GM18873 (cell line): ENCODE data around the gene SCO1.
A peak's percentile ranks its signal among the peaks of the same experiment; 100 is the strongest.
"Not testable (repeated sequence)": the region's sequence is repeated elsewhere in the genome, so short reads cannot be mapped to it uniquely, and the experiment has no call there.

Source experiments
- ATAC-seq: cut with Tn5 transposase; IDR thresholded peaks from one replicate; pipeline ENCODE4 v1.9.1; 2021; ENCODE audit warnings: mild to moderate bottlenecking, moderate library complexity, moderate number of reproducible peaks; ENCODE audit not compliant: unreplicated experiment, low FRiP score

The SCO1 gene

DNA sequence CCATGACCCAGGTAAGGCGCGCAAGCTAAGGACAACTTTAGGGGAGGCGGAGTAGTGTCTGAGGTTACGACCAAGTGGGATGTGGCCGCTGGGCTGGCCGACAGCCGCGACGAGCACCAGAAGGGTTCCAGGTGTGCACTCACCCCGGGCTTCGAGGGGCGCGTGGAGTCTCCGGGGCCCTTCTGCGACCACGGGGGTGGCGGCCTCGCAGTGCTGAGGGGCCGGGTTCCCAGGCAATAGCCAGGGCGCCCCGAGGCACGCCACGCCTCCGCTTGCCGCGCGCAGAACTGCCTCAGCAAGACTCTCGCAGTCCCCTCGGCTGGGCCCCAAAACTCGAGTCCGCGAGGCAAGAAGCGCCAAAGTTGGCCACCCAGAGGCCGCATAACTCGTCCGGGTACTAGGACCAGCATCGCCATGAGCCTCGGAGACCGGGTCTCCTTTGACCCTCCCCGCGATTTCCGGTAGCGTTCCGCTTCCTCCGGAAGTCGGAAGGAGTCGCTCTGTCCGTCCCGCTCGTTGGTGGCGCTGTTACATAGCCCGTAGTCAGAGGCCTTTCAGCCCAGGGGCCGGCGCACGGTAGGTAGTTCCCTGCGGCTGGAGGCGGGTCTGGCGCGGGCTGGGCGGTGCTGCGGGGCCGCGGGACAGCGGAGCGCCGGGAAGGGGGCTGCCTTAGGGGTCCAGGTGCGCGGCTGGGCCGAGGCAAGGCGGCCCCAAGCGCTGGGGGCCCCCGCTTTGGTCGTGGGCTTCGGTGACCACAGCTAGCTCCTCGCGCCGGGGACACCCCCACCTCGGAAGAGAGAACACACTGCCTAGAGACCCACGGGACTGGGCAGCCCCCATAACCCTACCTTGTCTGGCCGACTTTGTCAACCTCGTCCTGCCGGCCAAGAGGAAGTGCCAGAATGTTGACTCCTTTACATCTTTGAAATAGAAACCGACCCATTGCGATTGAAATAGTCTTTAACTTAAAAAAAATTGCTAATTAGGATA lies at the start of gene SCO1, which contains the start of gene ADPRM:
SCO1 (minus strand) TSS at position 442 of the 990 bp plus-strand sequence; CDS start at position 416, 26 bp downstream.
ADPRM (plus strand) TSS at position 503 of the 990 bp plus-strand sequence. CDS start 7,333 bp downstream, outside the sequence.
- ATAC-seq = peak; percentile 90

DNA sequence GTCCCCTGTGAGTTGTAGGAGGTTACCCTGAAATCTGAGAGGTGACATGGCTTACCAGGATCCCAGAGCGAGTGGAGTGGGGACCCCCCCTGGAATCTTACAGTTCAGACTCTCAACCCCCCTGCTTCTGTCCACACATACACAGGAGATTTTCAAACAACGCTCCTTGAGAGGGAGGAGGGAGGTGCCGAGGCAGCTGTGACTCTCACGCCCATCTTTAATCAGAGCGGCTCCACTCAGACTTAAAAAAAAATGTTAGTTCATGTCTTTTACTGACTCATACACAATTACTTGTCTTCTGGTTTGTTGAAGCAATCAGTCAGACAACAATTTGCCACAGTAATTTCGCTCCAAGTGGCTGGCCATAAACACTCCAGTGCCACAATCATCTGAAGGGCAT lies 47.9 kb upstream of the SCO1 start:
- ATAC-seq = no peak

DNA sequence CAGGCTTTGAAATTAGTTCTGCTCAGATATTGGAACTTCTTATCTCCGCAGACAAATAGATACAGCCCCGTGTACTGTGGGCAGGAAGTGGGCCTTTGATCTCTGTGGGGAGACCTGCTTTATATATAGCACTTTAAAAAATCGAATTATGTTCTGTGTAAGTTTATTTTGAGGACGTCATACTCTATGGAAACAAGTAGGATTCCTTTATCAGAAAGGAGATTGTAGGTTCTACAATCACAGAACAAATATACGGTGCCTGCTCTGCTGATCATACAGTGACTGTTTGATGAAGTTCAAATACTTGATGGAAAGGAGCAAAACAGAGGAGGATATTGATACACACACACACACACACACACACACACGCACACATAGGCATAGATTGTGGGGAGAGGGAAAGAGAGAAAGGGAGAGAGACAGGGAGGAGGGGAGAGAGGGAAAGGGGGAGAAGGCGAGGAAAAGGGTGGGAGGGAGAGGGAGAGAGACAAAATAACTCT lies 47.2 kb upstream of the SCO1 start:
- no peak for ATAC-seq

- ATAC-seq = no peak
These were observed 46.1 kb upstream of the SCO1 start for GRCh38 chr17:10743316-10744009.

DNA sequence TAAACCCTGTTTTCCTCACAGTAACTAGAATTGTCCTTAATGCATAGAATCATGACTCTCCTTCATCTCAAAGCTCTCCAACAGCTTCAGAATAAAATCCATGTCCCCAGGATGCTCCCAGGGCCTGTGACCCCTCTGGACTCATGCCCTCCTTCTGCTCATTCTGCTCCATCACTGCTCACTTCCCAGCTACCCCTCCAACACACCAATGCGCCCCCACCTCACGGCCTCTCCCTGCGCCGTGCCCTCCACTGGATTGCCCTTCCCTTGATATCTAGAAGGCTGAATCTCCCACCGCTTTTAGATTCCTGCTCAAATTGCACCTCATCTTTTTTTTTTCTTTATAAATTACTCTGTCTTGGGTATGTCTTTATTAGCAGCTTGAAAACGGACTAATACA lies 45.1 kb upstream of the SCO1 start:
- ATAC-seq = no peak

GRCh38 chr17:10741416-10742135 lies 44.2 kb upstream of the SCO1 start:
- ATAC-seq = no peak

- ATAC-seq = no peak
These were observed 42.1 kb upstream of the SCO1 start for GRCh38 chr17:10739386-10739785.

GRCh38 chr17:10738521-10739258 lies 41.4 kb upstream of the SCO1 start:
- ATAC-seq = no peak

DNA sequence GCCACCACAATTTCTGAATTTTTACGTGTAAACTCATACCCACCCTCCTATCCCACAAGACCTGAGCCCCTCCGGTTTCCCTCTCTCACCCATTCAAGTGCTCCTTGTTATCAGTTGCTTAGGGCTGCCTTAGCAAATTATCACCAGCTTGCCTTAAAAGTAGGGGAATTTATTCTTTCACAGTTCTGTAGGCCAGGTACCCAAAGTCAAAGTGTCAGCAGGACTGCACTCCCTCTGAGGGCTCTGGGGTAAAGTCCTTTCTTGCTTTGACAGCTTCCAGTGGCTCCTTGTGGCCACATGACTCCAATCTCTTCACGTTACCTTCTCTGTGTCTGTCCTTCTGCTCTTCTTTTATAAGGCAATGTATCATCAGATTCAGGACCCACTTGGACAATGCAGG lies 40.4 kb upstream of the SCO1 start:
- ATAC-seq = no peak

DNA sequence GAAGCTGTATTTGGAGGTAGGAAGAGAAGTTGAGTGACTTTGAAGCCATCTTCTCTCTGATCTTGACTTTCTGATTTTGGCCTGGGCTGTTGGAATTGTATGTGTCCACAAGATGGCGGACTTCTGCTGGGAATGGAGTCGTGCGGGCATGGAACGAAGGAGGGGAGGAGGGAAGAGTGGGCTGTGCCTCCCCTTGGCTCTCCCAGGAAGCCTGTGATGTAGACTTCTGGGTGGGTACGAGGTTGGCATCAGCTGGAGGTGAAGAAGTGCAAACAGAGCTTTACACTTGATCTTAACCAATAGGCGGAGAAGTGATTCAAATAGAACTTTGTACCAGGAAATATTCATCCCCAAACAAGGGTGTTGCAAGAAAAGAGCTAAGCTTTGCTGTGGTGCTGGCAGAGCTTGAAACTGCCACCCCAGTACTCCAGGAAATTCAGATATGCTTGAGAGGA lies 39.9 kb upstream of the SCO1 start:
- no peak for ATAC-seq

DNA sequence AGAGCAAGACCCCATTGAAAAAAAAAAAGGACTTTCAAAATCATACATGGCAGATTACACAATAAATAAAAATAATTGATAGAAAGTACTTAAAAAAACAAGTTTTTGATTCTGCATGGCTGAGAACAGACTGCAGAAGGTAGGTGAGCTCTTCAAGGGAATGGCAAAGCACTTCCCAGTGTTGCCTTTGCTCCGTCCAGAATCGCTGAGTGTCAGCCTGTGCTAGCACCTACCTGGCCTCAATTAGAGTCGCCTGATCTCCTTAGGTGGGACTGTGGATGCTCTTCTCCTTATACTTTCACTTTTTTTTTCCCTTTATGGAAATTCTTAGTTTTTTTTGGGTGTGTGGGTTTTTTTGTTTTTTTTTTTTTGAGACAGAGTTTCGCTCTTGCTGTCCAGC lies 38.5 kb upstream of the SCO1 start:
- ATAC-seq = no peak

DNA sequence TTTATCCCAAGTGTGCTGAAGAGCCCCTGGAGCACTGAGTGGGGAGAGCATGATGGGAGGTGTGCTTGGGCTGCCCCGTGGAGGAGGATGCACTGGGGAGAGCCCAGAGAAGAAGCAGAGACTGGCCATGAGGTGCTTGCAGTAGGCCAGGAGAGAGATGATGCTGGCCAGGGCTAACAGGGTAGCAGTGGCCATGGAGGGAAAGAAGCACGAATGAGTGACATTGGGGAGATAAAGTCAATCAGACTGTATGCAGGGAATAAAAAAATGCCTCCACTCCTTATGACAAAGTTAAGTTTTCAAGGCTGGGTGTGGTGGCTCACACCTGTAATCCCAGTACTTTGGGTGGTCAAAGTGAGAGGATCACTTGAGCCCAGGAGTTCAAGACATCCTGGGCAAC lies 37.9 kb upstream of the SCO1 start:
- no peak for ATAC-seq

DNA sequence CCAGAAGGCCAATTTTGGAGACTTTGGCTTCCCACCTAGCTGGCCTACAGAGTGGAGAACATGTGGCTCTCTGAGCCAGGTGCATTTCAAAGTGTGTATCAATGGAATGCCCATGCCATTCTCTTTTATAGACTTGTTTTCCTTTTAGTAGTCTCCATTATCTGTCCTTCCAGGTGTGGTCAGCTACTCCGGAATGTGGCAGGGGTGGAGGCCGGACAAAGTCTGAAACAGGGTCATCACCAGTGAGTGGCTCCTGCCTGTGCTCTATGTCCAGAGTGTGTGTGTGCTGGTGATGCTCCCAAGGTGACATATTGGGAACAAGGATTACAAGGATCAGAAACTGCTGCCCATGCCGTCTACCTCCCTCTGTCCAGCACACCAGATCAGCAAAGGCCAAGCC lies 36.3 kb upstream of the SCO1 start:
- ATAC-seq = no peak

DNA sequence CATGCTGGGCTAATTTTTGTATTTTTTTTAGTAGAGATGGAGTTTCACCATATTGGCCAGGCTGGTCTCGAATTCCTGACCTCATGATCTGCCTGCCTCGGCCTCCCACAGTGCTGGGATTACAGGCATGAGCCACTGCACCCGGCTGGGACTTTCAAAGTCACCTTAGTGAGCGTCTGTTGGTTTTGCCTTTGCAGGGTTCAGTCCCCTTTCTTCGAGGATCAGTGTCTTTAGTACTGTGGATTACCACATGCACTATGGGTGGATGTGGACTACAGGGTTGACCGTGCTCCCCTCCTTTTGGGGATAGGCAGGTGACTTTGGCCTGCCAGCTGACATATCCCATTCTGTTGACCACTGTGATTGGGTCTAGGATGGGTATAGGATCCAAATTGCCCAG lies 34.8 kb upstream of the SCO1 start:
- ATAC-seq = not testable (repeated sequence)

DNA sequence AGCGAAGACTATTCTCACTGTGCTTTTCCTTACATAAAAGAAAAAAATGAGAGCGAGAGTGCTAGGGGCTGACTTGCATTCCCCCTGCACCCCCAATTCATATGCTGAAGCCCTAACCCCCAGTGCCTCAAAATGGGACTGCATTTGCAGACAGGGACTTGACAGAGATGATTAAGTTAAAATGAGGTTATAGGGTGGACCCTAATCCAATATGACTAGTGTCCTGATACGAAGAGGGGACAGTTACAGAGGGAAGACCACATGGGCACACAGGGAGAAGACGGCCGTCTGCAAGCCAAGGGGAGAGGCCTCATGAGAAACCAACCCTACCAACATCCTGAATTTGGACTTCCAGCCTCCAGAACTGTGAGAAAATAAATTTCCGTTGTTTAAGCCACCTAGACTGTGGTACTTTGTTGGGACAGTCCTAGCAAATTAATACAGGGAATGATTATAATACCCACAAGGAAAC lies 34.1 kb upstream of the SCO1 start:
- no peak for ATAC-seq

- ATAC-seq = not testable (repeated sequence)
These were observed 32.9 kb upstream of the SCO1 start for GRCh38 chr17:10730247-10730646.

GRCh38 chr17:10729334-10730193 lies 32.2 kb upstream of the SCO1 start, which contains the start of gene TMEM220:
TSS of gene TMEM220 (minus strand) at chr17:10730023. CDS start at chr17:10729851, 172 bp downstream.
- no peak for ATAC-seq

DNA sequence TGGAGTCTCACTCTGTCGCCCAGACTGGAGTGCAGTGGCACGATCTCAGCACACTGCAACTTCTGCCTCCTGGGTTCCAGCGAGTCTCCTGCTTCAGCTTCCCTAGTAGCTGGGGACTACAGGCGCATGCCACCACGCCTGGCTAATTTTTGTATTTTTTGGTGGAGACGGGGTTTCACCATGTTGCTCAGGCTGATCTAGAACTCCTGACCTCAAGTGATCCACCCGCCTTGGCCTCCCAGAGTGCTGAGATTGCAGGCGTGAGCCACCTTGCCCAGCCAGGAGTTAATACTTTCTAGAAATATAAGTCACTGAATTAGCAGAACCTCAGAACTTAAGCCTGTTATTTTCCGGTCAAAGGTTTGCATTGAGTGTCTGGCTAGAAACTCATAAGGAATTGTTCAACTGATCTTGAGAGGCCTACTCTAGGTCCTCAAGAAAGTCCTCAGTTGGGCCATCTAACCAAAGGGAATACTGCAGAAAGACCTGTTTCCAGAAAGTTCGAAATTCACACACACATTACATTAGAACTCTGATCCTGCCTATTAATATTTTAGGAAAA lies 31.1 kb upstream of the SCO1 start:
- ATAC-seq = no peak
